NCI-H128 (cell line): ENCODE data around the gene TRIOBP.
A peak's percentile ranks its signal among the peaks of the same experiment; 100 is the strongest.

Experiments
- DNase-seq: peaks from one replicate; lab custom pipeline; 2025; ENCODE audit not compliant: unreplicated experiment; lab: John Stamatoyannopoulos, UW

TRIOBP gene

DNA sequence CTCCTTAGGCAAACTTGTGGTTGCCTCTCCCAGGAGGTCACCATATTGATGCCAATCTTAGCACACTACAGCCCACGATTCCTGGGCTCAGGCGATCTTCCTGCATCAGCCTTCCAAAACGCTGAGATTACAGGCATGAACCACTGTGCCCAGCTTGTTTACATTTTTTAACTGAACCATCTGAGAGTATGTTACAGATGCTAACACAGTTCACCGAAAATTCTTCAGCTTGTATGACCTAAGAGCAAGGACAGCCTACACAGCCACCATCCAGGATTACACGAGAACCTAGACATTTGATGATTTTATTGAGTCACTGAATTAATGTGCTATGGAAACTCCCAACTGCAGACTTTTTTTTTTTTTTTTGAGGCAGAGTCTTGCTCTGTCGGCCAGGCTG lies 27.3 kb upstream of the TRIOBP start:
- DNase-seq: no peak

DNA sequence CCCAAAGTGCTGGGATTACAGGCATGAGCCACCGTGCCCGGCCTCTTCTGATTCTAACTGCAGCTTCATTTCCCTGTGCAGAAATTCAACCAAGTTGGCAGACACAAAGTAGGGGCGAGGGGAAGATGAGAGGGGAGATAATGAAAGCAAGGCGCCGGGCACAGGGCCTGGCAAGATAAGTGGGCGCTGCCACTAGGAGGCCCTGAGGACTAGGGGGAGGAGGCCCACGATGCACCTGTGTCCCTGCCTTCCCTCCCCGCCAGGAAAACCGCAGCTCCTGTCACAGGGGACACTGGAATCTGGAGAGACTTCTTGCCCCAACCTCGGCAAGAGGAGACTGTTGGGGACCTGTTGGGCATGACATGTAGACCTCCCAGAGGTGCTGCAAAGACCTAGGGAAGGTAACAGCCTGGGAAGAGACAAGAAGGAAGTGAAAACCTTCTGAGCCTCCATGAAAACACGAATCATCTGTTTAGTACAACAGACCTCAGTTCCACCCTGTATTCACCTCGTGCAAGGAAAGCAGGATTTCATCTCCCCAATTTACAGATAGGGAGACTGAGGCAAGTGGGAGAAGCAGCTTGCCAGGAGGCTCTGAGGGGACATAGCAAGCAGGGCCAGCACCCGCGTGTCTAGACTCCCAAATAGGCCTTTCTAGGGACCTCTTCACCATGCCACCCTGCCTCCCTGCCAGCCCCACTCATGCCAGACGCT lies 24.5 kb upstream of the TRIOBP start:
- DNase-seq: no peak

DNA sequence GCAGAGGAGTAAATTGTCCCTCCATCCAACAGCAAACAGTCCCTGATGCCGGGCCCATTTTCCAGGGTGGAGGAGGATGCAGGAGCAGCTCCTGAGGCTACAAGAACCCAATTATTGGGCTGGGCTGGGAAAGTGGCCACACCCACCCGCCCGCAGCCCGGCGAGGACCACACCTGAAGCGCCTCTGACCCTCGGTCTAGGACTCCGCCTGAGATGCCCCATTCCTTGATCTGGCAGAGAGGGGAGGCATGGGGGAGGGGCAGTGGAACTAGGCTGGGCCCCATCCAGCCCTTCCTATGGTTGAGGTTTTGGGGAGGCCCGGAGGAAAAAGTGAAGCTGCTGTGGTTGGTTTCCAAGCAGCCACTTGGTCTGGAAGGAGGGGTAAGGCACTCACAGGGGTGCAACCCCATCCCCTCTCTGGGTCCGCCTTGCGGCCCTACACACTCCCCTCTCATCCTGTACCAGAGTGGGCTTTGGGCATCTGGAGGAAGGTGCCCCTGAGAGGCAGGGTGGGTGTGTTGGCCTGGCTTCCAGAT lies 23.9 kb upstream of the TRIOBP start:
- no peak for DNase-seq

DNA sequence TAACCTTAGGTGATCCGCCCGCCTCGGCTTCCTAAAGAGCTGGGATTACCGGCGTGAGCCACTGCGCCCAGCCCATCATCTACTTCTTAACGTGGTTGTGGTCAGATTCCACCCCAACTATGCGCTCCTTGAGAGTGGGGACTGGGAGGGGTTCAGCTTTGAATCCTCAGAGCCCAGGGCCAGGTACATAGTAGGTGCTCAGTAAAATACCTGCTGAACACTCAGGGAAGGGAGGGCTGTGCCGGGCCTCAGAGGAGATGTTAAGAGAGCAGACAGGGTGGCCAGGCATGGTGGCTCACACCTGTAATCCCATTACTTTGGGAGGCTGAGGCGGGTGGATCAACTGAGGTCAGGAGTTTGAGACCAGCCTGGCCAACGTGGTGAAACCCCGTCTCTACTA lies 22.6 kb upstream of the TRIOBP start:
- no peak for DNase-seq

DNA sequence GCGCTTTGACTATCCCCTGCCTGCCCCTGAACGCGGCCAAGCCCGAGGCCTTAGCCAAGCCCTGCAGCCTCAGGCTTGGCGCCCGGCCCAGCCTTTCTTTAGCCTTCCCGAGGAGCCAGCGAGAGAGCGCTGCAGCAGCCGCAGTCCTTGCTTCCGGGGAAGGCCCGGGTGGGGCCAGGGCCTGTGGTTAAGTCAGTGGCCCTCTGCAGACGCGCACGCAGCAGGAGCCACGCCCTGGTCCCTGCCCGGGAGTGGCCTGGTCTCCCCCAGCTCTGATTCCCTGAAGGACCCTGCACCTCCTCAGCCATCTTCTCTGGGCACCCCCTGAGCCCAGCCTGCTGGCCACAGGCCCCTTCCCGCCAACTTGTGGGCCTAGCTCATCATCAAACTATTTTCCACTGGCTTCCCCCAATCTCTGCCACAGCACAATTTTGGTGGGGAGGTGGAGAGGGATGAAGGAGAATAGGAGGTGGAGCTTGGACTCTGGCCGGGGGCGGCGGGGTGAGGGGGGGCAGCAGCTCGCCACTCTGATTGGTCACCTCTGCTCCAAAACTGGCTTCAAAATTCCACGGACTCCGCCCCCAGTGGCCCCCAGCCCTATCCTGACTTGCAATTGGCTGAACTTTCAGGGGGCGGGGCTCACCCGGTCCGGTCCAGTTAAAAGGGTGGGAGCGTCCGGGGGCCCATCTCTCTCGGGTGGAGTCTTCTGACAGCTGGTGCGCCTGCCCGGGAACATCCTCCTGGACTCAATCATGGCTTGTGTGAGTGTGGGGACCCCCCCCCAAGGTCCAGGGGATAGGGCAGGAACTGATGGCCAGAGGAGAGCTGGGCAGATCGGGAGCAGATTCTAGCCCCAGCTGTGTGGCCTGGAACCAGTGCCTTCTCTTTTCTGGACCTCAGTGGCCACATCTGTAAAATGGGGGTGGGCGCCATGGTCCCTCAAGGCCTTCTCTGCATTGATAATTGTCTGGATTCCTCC lies 21.6 kb upstream of the TRIOBP start, which contains the start of gene LGALS1:
Gene LGALS1, plus strand, starts transcription at position 686 of the 979 bp plus-strand sequence. Its CDS starts 67 bp downstream, at position 753.
- no peak for DNase-seq

DNA sequence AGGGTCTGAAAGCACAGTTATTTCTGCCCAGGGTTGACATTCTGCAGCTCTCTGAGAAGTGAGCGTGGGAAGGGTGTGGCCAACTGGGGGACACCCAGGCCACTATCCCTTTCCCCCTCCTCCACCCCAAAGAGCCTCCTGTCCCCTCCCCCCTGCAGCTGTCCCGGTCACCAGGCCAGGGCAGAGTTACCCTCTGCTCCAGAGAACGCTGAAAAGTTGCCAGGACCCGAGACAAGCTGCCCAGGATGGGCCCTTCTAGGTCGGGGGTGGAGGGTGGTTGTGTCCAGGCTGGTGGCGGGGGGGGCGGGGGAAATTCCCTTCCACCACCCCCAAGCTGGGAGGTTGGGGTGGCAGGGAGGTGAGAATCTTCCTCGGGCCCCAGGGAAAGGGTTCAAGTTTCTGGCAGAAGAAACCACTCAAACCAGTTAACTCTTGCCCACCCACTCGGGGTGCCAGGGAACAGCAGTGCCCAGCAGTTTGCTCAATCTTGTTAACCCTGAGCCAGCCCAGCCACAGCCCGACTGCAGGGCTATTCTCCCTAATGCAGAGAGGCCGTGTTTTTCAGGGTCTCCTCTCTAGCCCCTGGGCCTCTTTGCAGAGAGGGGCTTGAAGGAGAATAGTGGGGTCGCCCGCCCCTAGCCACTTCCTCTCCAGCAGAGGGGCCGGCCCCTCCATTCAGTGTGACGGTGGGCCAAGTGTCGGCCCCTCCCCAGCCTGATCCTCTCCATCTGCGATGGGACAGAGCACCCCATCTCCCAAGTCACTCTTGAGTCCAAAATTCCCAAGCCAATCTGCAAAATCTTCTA lies 20.7 kb upstream of the TRIOBP start:
- DNase-seq: no peak

DNA sequence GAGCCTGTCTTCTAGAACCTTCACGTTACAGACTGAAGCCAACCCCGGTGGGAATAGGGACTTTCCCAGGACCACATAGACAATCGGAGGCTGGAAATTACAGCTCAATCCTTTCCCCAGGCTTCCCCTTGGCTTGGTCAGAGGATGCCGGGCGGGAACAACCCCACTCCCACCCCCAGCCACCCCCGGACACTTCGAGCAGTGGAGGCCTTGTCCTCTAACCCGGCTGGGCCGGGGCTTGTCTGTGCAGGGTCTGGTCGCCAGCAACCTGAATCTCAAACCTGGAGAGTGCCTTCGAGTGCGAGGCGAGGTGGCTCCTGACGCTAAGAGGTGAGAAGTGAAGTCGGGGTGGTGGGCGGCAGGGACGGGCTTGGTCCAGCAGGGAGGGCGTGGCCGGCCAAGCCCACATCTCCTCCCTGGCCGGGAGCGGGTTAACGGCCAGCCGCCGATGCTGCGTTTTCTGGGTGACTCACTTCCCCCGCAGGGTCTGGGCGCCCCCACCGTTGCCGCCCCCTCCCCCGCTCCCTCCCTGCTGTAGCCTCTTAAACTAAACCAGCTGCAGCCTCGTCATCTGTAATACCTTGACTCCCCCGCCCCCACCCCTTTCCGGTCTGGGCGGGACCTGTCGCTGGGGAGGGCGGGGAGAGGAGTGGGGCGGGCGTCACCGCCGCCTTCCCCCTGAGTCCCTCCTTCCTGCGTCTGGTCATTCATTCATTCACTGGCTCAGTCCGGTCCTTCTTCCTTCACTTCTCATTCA lies 19.9 kb upstream of the TRIOBP start:
- no peak for DNase-seq

DNA sequence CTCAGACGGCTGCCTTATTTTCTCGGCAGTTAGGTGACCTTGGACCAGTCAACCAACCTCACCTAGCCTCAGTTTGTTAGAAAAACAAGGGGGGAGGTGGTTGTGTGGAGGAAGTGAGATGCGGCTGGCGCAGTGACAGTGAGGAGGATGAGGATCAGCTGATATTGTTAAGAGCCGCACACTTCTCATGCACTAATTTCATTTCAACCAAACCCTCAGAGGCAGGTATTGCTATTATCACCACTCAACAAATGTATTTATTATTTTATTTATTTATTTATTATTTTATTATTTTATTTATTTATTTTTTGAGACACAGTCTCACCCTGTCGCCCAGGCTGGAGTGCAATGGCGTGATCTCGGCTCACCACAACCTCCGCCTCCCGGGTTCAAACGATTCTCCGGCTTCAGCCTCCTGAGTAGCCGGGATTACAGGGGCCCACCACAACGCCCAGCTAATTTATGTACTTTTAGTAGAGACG lies 19.3 kb upstream of the TRIOBP start:
- DNase-seq: no peak

DNA sequence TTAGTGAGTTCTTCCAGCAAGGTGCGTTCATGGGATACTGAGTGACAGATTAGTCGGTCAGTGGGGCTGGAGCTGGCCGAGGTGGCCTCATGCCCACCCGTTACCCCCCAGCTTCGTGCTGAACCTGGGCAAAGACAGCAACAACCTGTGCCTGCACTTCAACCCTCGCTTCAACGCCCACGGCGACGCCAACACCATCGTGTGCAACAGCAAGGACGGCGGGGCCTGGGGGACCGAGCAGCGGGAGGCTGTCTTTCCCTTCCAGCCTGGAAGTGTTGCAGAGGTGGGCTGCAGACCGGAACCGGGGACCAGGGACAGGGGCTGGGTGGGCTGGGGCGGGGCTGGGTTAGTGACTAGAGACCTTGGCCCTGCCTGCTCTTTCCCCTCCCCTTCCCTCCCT lies 18.5 kb upstream of the TRIOBP start:
- no peak for DNase-seq

DNA sequence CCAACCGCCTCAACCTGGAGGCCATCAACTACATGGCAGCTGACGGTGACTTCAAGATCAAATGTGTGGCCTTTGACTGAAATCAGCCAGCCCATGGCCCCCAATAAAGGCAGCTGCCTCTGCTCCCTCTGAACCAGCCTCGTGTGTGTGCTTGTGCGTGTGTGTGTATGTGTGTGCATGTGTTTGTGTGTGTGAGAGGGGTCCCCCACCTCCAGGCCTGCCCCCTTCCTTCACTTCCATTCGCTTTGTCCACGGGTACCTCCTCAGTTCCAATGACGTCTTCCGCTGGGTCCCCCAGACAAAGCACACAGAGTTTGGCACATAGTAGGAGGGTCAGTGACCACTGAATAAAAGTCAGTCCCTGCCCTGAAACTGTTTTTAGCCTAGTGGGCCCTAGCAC lies 17.2 kb upstream of the TRIOBP start:
- DNase-seq: no peak

DNA sequence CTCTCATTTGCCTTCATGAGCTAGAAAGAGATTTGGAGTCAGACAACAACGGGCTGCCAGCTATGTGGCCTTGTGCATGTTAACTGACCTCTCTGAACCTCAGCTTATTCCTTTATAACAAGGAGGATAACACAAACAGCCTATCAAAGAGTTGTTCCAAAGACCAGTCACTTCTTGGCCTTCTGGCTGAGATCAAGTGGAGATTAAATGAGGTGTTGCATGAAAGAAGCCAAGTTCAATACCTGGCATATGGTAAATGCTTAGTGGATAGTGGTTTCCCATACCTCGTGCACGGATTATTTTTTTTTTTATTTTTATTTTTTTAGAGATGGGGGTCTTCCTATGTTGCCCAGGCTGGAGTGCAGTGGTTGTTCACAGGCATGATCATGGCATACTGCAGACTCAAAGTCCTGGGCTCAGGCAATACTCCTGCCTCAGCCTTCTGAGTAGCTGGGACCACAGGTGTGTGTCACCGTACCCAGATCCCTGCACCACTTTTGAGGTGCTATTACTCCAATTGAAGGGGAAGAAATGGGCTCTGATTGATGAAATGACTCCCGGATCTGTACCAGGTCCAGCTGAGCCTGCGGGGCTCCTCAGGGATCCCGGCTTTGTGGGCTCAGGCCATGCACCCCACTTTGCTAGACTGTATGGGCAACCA lies 16.5 kb upstream of the TRIOBP start:
- DNase-seq: no peak

DNA sequence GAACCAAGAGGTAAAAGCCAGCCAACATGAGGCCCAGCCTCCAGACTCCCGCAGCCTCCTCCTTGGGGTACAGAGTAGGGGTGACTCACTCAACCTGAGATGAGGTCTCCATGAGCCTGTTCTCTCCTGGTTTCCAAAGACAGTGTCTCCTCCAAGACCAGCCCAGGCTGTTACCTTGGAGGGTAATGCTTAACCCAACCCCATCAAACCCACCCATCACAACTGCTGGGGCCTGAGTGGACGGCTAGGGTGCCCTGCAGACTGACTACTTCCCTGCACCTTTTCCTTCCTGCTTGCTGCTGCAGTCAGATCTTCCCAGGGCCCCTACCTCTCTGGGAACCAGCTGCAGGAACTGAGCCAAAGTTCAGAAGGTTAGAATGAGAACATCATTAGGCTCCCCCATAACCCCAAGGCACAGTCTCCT lies 15.8 kb upstream of the TRIOBP start:
- no peak for DNase-seq

DNA sequence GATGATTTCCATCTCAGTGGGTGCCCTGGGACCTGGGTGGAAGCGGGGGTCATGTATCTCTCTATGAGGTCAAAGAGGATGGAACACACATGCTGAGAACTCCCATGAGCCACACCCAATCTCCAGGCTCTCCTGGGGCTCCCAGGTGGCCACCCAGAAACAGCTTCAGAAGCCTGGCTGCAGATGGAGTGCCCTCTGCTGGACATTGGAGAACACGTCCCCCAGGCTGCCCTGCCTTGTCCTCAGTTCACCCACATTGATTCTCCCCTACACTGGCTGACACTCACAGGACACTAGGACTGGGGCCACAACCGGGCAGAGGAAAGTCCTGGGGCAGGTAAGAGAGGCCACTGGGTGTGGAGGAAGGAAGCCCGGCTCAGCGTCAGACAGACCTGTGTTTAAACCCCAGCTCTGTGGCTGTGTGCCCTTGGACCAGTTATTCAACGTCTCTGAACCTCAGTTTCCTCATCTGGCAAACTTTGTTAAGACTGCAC lies 15.2 kb upstream of the TRIOBP start:
- DNase-seq: no peak

DNA sequence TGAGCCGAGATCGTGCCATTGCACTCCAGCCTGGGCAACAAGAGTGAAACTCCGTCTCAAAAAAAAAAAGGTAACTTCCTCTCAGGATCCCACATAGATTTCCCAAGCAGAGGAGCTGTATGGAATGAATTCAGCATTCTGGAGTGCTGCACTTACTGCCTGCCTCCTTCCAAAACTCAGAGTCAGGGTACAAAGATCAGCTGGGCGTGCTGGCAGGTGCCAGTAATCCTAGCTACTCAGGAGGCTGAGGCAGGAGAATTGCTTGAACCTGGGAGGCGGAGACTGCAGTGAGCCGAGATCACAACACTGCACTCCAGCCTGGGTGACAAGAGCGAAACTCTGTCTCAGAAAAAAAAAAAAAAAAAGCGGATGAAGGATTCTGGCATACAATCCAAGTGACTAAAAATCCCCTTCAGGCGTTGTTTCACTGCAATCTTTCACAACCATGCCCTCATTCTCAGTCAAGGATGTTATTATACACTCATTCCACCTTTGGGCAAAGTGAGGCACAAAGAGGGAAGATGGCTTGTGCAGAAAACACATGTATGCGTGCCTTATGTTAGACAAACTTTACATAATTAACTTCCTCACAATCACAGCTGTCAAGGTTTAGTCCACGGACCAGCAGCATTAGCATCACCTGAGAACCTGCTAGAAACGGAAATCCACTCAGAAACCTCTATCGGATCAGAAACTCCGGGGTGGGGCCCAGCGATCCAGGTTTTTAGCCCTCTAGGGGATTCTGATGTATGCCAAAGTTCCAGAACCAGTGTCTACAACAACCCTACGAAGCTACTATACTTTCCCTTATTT lies 11.8 kb upstream of the TRIOBP start:
- no peak for DNase-seq

DNA sequence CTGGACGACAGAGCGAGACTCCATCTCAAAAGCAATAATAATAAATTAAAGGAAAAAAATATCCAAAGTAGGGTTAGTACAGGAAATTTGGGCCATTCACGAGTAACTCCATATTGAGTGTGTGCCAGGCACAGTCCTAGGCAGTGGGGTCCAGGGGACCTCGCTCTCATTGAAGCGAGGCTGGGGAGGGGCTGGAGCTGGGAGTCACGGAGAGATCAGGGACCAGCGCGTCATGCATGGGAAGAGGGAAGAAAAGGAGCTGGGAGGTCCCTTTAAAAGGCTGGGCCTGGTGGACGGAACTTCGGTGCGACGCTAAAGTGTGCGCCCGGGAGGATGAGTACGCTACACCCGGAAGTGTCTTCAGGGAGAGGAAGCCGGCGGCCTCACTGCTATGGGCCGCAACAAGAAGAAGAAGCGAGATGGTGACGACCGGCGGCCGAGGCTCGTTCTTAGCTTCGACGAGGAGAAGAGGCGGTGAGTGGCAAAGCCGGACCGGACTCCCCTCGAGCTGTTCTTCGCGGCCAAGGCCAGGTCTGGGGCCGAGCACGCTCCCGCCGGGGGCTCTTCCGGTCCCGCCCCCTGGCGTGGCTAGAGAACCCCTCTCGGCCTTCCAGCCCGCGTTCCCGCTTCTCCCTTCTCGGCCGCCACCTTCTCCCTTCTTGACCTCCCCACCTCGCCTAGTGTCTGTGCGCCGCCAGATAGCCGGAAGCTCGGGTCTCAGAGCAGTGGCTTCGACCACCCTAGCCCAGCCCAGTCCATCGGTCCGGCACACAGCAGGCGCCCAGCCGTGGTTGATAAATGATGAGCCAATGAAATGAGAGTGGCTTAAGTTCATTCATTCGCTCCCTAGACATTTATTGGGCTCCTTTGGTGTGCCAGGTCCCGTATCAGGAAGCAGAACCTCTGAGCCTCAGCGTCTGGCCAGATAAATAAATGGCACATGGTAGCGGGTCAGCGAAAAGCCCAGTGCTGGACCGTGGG lies 10.6 kb upstream of the TRIOBP start, which contains the start of gene NOL12:
Gene NOL12, plus strand, starts transcription at position 342 of the 981 bp plus-strand sequence. Its CDS starts 50 bp downstream, at position 392.
- peak; percentile 45 for DNase-seq

DNA sequence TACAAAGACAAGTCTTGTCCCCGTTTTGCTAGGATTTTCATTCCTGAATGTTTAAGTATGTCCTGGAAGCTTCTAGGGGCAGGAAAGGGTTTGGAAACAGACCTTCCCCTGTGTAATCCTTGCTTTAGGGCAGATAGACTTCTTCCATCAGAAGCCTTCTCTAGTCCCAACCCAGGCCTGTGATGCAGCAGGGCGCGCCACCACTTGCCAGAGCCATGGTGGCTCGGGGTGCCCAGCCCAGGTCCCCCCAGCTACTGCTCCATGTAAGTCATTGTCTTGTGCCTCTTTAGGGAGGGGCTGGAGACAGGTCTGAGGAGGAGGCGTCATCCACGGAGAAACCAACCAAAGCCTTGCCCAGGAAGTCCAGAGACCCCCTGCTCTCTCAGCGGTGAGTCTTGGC lies 6.4 kb upstream of the TRIOBP start:
- DNase-seq: no peak

DNA sequence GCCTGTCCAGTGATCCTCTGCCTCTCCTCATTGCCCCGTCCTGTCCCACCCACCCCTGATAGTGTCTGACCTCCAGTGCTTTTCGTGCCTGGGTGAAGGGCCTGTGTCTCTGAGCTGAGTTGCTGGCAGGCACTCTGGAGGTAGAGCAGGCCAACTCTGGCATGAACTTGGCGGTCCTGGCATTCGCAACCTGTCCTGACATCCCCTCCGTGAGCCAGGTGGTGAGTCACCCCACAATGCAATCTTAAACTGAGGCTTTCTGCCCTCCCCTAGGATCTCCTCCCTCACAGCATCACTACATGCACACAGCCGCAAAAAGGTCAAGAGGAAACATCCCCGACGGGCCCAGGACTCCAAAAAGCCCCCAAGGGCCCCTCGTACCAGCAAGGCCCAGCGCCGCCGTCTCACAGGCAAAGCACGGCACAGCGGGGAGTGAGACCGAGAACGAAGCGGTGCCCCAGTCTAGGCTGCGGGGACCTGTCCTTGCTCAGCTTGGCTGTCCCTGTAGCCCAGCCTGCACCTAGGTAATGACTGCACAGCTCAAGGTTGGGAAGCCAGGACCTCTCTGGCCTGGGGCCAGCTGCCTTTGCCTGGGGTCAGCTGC lies 5.8 kb upstream of the TRIOBP start:
- no peak for DNase-seq
